Measurements from ENCODE around the gene PICALM. TPM values are rescaled to one million over a fixed set of nuclear protein-coding genes. Genes with fewer than 3 reads are reported as not detected.

The PICALM gene
- total and polyA plus RNA-seq, 2 of the 8 experiments (the other 6 are each of a cell fraction or from before 2014, with no cell fraction given), result 69.4 to 71.3 TPM

GRCh38 chr11:86015699-86016098, 53.2 kb downstream of the PICALM start (continued):
- TF ChIP-seq MAX (IDR thresholded peaks at IDR 0.05) (no peak), HDAC6 (IDR thresholded peaks at IDR 0.05; ENCODE audit: low read depth, low read length) (no peak)

Data from H1 (cell line).